GM19324 (cell line): ENCODE measurements around the gene HOXD12.

Source experiments
- ATAC-seq: cut with Tn5 transposase; IDR thresholded peaks from one replicate; pipeline ENCODE4 v1.9.1; 2021; ENCODE audit warnings: mild to moderate bottlenecking, moderate library complexity; ENCODE audit not compliant: unreplicated experiment, low FRiP score

HOXD12 gene

DNA sequence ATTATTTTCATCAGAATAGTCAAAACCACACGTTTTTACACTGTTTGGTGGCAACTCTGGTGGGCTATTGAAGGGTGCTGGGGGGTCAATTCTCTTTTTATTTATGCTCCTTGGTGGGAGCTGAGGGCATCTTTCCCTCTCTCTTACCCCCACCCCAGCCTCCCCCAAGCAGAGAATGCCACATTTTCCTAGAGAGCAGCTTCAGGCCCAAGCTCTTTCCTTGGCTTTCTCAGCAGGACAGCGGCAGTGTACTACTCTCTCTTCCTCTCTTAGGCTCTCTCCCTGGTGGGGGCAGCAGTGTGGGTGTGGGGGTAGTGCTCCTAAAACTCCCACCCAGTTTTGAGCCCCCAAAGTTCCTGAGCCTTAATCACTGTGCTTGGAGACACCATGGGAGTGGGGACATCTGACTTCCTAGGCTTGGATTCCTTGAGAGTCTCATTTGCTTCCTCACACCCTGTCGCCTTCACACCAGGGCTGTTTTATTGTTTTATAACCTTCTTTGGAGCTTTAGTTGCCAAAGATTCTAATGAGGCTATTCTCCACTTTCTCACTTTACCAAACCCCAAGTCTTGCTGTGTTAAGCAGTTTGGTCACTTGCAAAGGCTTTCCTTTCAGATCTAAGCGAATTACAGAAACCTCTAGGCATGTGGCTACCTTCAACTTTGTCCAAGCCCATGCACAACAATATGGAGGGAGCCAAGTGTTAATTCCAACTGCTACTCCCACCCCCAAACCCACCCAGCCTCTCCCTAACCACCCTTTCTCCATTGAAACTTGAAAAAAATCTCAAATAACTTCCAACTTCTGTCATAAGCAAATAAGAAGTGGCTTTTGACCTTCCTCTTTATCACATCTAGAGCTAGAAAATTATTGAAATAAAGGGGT, 45.7 kb downstream of the HOXD12 start:
- ATAC-seq = no peak

DNA sequence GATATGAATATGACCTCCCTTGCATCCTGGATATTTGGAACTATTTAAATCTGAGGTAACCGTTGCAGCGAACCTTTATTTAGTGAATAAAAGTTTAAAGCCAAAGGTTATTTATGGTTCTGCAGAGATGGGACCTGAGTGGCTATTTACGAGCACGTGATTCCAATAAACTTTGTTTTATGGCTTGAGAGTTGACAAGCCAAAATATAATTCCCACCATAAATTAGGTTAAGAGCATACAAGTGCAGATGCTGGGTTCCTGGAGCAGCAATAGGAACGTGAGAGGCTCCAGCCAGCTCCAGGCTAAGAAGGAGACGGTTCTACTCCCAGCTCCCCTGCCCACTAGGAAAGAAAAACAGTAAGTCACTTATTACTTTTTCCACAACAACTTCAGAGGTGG, 46.5 kb downstream of the HOXD12 start:
- ATAC-seq = no peak

DNA sequence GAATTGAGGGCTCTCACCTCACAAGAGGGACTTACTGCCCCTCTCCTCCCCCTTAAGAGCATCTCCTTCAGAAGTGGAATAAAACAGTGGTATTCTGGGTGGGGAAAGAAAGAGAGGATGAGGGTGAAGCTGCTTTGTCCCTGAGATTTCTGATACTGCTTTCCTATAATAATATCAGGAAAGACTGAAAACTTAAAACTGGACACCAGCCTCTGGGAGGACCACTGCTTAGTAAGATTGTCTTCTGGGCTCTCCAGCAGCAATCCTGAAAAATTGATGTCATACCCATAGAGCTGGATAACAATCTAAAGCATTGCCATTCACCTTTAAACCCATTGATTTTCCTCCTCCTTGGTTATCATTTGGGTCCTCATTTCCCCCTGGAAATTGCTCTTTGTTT, 47.0 kb downstream of the HOXD12 start:
- no peak for ATAC-seq

DNA sequence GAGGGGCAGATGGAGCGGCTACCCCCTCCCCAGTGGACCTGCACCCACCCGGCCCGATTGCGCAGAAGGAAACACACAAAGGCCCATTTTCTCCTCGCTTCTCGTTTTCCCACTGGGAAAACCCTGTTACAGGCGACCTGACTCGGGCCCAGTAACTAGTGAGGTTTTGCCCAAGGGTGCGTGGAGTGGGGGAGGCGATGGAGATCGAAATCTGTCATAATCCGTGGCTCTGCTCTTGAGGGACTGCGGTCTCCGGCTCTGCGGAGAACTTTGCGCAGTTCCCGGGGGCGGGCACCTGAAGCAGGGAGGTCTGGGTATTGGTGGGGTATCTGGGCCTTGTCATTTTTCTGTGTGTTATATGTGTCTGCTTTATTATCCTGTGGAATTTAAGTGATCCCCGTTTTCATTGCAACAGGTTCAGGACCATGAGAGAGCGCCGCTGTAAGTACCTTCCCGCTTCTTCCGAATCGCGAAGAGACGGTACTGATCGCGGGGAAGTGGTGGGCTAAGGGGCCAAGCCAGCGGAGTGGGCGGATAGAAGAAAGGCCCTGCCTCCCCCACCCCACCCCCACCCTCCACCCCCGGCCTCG, 47.7 kb downstream of the HOXD12 start:
- no peak for ATAC-seq

DNA sequence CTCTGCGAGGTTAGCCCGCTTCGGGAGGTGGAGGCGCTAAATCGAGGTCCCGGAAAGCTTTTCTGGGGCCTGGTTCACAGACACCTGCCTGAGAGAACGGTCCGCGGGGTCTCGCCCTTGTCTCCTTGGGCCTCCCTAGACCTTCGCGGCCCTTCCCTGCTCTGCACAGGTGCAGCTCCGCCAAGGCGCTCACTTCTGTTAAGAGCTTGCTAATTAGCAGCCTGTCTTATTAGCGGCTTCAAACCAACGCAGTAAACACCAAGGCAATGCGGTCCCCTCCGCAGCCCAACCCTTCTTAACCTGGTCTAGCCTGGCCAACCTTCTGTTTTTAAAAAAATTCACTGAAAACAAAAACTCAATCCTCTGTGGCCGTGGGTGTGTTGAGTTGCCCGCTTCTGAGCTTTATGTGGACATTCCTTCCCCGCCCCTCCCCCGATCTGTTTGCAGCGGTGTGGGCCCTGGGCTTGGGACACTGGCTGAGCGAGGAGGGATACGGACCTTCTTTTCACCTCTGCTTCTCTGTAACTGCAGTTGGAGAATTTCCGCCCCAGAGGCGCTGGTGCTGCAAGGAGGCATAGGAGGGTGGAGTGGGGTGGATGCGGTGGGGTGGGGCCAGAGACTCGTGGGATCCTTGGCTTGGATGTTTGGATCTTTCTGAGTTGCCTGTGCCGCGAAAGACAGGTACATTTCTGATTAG, 48.4 kb downstream of the HOXD12 start:
- ATAC-seq = no peak

DNA sequence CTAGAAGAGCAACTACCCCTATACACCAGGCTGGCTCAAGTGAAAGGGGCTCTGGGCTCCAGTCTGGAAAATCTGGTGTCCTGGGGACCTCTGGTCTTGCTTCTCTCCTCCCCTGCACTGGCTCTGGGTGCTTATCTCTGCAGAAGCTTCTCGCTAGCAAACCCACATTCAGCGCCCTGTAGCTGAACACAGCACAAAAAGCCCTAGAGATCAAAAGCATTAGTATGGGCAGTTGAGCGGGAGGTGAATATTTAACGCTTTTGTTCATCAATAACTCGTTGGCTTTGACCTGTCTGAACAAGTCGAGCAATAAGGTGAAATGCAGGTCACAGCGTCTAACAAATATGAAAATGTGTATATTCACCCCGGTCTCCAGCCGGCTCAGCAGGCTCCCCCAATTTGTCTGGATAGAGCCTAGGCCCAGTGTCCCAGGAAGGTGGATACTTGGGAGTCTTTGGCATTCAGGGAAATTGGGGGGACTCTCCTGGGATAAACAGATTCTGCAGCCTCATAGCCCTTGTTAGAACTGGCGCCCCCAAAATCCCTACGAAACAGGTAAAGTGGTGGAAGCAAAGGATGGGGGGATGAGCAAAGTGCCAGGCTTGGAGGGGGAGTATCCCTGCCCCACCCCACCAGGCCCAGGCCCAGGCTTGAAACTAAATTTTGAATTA, 49.3 kb downstream of the HOXD12 start:
- ATAC-seq = no peak

DNA sequence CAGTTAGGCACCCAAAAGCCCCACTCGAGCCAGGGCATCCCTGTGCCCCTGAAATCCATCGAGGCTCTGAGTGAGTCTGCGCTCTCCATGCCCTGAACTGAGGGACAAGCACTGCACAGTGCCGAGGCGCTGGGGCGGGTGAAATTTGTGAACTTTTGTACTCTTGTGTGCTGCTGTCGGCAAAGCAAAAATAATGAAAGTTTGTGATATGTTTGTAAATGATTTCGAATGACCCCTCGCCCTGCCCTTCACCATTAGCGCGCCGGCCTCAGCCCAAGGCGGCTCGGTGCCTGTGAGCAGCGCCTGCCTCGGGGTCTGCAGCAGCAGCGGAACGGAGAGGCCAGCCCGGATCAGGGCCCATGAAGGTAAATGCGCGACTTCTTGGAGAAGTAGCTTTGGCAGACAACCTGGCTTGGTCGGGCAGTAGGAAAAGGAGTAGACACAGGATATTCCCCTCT, 49.9 kb downstream of the HOXD12 start:
- no peak for ATAC-seq

DNA sequence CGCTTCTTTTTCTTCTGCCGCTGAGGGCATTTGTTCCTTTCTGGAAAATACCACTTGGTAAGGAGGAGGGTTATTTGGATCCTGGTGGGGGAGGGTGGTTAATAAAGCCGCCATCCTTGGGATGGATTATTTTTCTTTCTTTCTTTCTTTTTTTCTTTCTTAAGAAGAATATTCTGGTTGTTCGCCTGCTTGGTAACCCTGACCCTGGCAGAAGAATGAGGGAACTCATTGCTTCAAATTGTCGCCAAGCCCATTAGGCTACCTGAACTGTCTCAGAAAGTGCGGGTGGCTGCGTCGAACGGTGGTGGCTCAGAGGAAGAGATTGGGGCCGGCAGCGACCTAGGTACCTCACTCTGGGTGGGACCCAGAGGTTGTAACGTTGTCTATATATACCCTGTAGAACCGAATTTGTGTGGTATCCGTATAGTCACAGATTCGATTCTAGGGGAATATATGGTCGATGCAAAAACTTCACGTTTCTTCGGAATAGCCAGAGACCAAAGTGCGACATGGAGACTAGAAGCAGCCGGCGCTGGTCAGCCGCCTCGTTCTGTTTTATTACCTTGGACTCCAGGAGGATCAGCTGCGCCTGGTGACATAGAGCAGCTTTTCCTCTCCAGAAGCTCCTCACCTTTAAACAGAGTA, 50.5 kb downstream of the HOXD12 start:
- no peak for ATAC-seq

DNA sequence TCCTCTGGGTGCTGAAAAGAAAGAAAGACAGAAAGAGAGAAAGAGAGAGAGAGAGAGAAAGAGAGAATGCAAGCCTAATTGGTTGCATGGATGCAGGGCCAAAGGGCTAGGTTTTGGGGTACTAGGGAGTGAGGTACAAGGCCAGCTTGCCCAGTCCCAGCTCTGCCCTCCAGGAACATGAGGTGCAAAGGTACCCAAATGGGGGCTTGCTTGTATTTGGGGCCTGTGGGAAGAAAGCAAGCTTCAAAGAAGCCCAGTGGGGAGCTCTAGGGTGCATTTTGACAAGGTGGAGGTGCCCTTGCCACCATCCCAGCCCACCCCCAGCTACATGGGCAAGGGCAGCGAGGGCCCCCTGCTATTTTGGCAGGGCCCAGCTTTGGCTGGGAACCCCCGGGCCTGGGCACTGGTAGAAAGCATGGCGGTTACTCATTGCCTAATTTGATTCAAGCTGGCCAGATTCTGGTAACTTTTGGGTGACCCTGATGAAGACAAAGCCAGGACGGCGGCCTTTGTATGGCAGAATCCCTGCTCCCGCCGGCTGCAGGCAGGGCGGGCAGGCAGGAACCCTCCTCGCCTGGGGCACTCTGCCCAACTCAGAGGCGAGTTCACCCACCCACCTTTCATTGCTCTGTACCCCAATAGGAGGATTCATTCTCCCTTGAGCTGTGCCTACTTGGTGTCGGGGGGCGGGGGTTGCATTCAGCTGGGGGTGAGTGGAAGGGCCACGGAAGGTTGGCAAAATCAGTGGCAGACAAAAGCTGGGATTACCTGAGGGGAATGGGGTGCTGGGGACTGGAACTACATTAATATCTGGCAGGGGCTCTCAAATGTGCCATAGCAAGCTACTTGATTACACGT, 51.2 kb downstream of the HOXD12 start:
- no peak for ATAC-seq

DNA sequence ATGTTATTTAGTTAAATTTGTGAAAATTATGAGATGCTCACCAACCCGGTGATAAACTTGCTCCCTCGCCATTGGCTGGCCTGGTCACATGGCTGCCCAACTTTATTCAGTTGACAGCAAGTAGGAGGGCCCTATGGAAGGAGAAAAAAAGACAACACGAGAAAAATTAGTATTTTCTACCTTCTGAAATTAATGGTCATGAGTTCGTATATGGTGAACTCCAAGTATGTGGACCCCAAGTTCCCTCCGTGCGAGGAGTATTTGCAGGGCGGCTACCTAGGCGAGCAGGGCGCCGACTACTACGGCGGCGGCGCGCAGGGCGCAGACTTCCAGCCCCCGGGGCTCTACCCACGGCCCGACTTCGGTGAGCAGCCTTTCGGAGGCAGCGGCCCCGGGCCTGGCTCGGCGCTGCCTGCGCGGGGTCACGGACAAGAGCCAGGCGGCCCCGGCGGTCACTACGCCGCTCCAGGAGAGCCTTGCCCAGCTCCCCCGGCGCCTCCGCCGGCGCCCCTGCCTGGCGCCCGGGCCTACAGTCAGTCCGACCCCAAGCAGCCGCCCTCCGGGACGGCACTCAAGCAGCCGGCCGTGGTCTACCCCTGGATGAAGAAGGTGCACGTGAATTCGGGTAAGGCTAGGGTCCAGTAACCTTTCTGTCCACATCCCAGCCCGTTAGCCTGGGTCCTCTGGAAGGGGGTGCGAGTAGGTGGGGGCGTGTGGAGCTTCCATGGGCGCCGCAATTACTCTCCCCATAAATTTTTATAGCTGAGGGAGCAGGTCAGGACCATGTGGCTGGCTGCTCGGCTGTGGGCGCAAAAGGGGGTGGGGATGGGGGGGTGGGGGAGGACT, 52.1 kb downstream of the HOXD12 start, which contains the start of gene HOXD4:
TSS of gene HOXD4 (plus strand) at position 109 of the 846 bp plus-strand sequence. CDS start at position 193, 84 bp downstream.
- no peak for ATAC-seq
